WTC11 (cell line): ENCODE data around the gene GALNT3. TPM values are rescaled to one million over a fixed set of nuclear protein-coding genes. Genes with fewer than 3 reads are reported as not detected.
A peak's percentile ranks its signal among the peaks of the same experiment; 100 is the strongest.

Experiments used
- ATAC-seq: fragments of 200-7000 bp; cut with Tn5 transposase; 2 replicates; pipeline ENCODE4 v1.10.0; 2021; ENCODE audit warnings: mild to moderate bottlenecking, moderate library complexity
- Bru-seq: library from RNA; stranded (reverse); fragments of 400-500 nt; gene quantifications from one replicate; lab custom pipeline; 2021; lab: Mats Ljungman, UMichigan
- CTCF ChIA-PET: fragments of 300-600 bp; sonication (Branson Sonifier 250); formaldehyde crosslinking; loops from one replicate; lab custom pipeline; 2021; ENCODE audit warnings: antibody characterized with exemption; lab: Charles Lee
- POLR2A ChIA-PET: fragments of 350-600 bp; sonication (Branson Sonifier 250); formaldehyde crosslinking; loops from one replicate; lab custom pipeline; 2021; ENCODE audit warnings: antibody characterized with exemption; lab: Charles Lee
- DNase-seq: peaks from one replicate; pipeline ENCODE4 v3.0.0; 2021; ENCODE audit warnings: low spot score
- H3K27ac Mint-ChIP-seq: 2 replicates; pipeline ENCODE4 v1.8.0; 2021; ENCODE audit warnings: mixed read lengths
- H3K27me3 Mint-ChIP-seq: 2 replicates; pipeline ENCODE4 v1.8.0; 2021; ENCODE audit warnings: low read depth, mild to moderate bottlenecking, moderate library complexity, mixed read lengths
- H3K36me3 Mint-ChIP-seq: 2 replicates; pipeline ENCODE4 v1.8.0; 2021; ENCODE audit warnings: mixed read lengths
- H3K4me1 Mint-ChIP-seq: 2 replicates; pipeline ENCODE4 v1.8.0; 2022; ENCODE audit warnings: mixed read lengths
- H3K4me3 Mint-ChIP-seq: 2 replicates; pipeline ENCODE4 v1.8.0; 2021; ENCODE audit warnings: mild to moderate bottlenecking, moderate library complexity, mixed read lengths
- H3K9me3 Mint-ChIP-seq: 2 replicates; pipeline ENCODE4 v1.8.0; 2021; ENCODE audit warnings: mixed read lengths
- ATF1 ChIP-seq: sonication (generic); formaldehyde crosslinking; IDR thresholded peaks from 2 replicates; pipeline ENCODE4 v1.8.1; 2023; ENCODE audit warnings: mild to moderate bottlenecking, moderate library complexity, missing genetic modification reagents
- ATF3 ChIP-seq: sonication (generic); formaldehyde crosslinking; conservative IDR thresholded peaks from 2 replicates; pipeline ENCODE4 v1.8.1; 2022; ENCODE audit warnings: mild to moderate bottlenecking, missing genetic modification reagents
- CDX4 ChIP-seq: fragments of 250-450 bp; sonication (Bioruptor Pico); IDR thresholded peaks from 2 replicates; pipeline ENCODE4 v1.9.0; 2021; ENCODE audit warnings: moderate library complexity, mild to moderate bottlenecking, inconsistent platforms, borderline replicate concordance
- CREB1 ChIP-seq: sonication (generic); formaldehyde crosslinking; IDR thresholded peaks from 2 replicates; pipeline ENCODE4 v1.8.0; 2023; ENCODE audit warnings: mild to moderate bottlenecking, missing genetic modification reagents
- EMX1 ChIP-seq: fragments of 250-450 bp; sonication (Bioruptor Pico); IDR thresholded peaks from 2 replicates; pipeline ENCODE4 v1.8.0; 2021; ENCODE audit warnings: mild to moderate bottlenecking
- FOXP1 ChIP-seq: sonication (generic); formaldehyde crosslinking; IDR thresholded peaks from 2 replicates; pipeline ENCODE4 v1.8.0; 2022; ENCODE audit warnings: missing genetic modification reagents, mild to moderate bottlenecking, moderate library complexity, borderline replicate concordance
- FOXP4 ChIP-seq: sonication (generic); formaldehyde crosslinking; IDR thresholded peaks from 2 replicates; pipeline ENCODE4 v1.8.0; 2022; ENCODE audit warnings: mild to moderate bottlenecking, missing genetic modification reagents
- IRF2 ChIP-seq: sonication (generic); formaldehyde crosslinking; IDR thresholded peaks from 2 replicates; pipeline ENCODE4 v1.8.0; 2022; ENCODE audit warnings: low read depth, missing genetic modification reagents, borderline replicate concordance
- JUN ChIP-seq: sonication (generic); formaldehyde crosslinking; IDR thresholded peaks from 2 replicates; pipeline ENCODE4 v1.8.0; 2023; ENCODE audit warnings: mild to moderate bottlenecking, missing genetic modification reagents
- MYBL2 ChIP-seq: sonication (generic); formaldehyde crosslinking; IDR thresholded peaks from 2 replicates; pipeline ENCODE4 v1.8.1; 2023; ENCODE audit warnings: mild to moderate bottlenecking, moderate library complexity, missing genetic modification reagents
- NFE2L1 ChIP-seq: sonication (generic); formaldehyde crosslinking; IDR thresholded peaks from 2 replicates; pipeline ENCODE4 v1.8.1; 2023; ENCODE audit warnings: missing genetic modification reagents
- NR2C2 ChIP-seq: sonication (generic); formaldehyde crosslinking; IDR thresholded peaks from 2 replicates; pipeline ENCODE4 v1.8.0; 2022; ENCODE audit warnings: mild to moderate bottlenecking, missing genetic modification reagents
- NR3C1 ChIP-seq: sonication (generic); formaldehyde crosslinking; conservative IDR thresholded peaks from 2 replicates; pipeline ENCODE4 v1.8.1; 2023; ENCODE audit warnings: low read depth, mild to moderate bottlenecking, missing genetic modification reagents
- OVOL2 ChIP-seq: fragments of 250-450 bp; sonication (Bioruptor Pico); IDR thresholded peaks from 2 replicates; pipeline ENCODE4 v1.9.0; 2021; ENCODE audit warnings: mild to moderate bottlenecking, borderline replicate concordance
- PREB ChIP-seq: sonication (generic); formaldehyde crosslinking; IDR thresholded peaks from 2 replicates; pipeline ENCODE4 v1.8.1; 2022; ENCODE audit warnings: mild to moderate bottlenecking, missing genetic modification reagents, moderate library complexity, borderline replicate concordance
- PRRX2 ChIP-seq: fragments of 250-450 bp; sonication (Bioruptor Pico); IDR thresholded peaks from 2 replicates; pipeline ENCODE4 v1.8.0; 2021; ENCODE audit warnings: mild to moderate bottlenecking
- SMAD3 ChIP-seq: sonication (generic); formaldehyde crosslinking; IDR thresholded peaks from 2 replicates; pipeline ENCODE4 v1.8.0; 2022; ENCODE audit warnings: missing genetic modification reagents, mild to moderate bottlenecking, borderline replicate concordance
- TP53 ChIP-seq: sonication (generic); formaldehyde crosslinking; IDR thresholded peaks from 2 replicates; pipeline ENCODE4 v1.8.1; 2023; ENCODE audit warnings: mild to moderate bottlenecking, missing genetic modification reagents
- USF2 ChIP-seq: sonication (generic); formaldehyde crosslinking; IDR thresholded peaks from 2 replicates; pipeline ENCODE4 v1.8.1; 2023; ENCODE audit warnings: mild to moderate bottlenecking, missing genetic modification reagents, moderate library complexity
- ZBTB43 ChIP-seq: sonication (generic); formaldehyde crosslinking; IDR thresholded peaks from 2 replicates; pipeline ENCODE4 v1.8.1; 2023; ENCODE audit warnings: mild to moderate bottlenecking, missing genetic modification reagents
- ZNF138 ChIP-seq: sonication (generic); formaldehyde crosslinking; conservative IDR thresholded peaks from 2 replicates; pipeline ENCODE4 v1.8.1; 2022; ENCODE audit warnings: mild to moderate bottlenecking, moderate library complexity, missing genetic modification reagents
- ZNF232 ChIP-seq: sonication (generic); formaldehyde crosslinking; IDR thresholded peaks from 2 replicates; pipeline ENCODE4 v1.8.0; 2022; ENCODE audit warnings: mild to moderate bottlenecking, missing genetic modification reagents
- ZNF317 ChIP-seq: sonication (generic); formaldehyde crosslinking; IDR thresholded peaks from 2 replicates; pipeline ENCODE4 v1.8.1; 2023; ENCODE audit warnings: low read depth, mild to moderate bottlenecking, moderate library complexity, missing genetic modification reagents, borderline replicate concordance
- ZNF532 ChIP-seq: fragments of 250-450 bp; sonication (Bioruptor Pico); IDR thresholded peaks from 2 replicates; pipeline ENCODE4 v1.9.0; 2021; ENCODE audit warnings: mild to moderate bottlenecking, borderline replicate concordance
- long read RNA-seq, 3 experiments: library from RNA in 1 of 3; library from capped mRNA in 1 of 3; library from polyadenylated mRNA in 1 of 3; unstranded in 2 of 3; stranded (forward) in 1 of 3; transcript quantifications; one replicate each; pipeline ENCODE4 v2.0.0, GENCODE V29; 2021
- total RNA-seq: library from RNA; stranded (reverse); gene quantifications from 3 replicates; pipeline ENCODE4 v1.2.3, GENCODE V29; 2021

GALNT3 gene
- total RNA-seq (19.4 to 20.6 TPM (median 20.5 TPM) in 3 replicates), Bru-seq, nascent RNA (percentile 95 among the genes with signal in this experiment)
- long read RNA-seq, experiment 1, transcript GALNT3-201 (11 exons, 3,868 nt): major isoform, 73 of 141 reads
- long read RNA-seq, experiment 1, partial matches to known transcripts: 15 of 141 reads
- long read RNA-seq, experiment 1, other reads (novel, unspliced or antisense): 53 of 141 reads
- long read RNA-seq, experiment 2, transcript GALNT3-201 (11 exons, 3,868 nt): major isoform, 9 of 30 reads
- long read RNA-seq, experiment 2, partial matches to known transcripts: 10 of 30 reads
- long read RNA-seq, experiment 2, other reads (novel, unspliced or antisense): 11 of 30 reads
- long read RNA-seq, experiment 3, partial matches to known transcripts: 2 of 6 reads
- long read RNA-seq, experiment 3, other reads (novel, unspliced or antisense): 3 of 6 reads

- DNase-seq (peak; percentile 96), ATAC-seq (peak; percentile 90)
- ChIA-PET CTCF (interaction anchor here (0.7 to 3.9 kb wide), 12 partner anchors 10 to 801 kb away, joined by 3 to 19 read pairs (median 3); partner anchors contain the start of gene SCN1A), POLR2A (interaction anchor here (0.6 to 1.5 kb wide), 7 partner anchors 15 to 325 kb away, joined by 3 read pairs; partner anchors contain the start of gene CSRNP3)
- Mint-ChIP-seq H3K27ac (peak within 1 kb of the TSS; percentile 98), H3K9me3 (no peaks in the 10 kb centered on the region), H3K4me3 (peak within 1 kb of the TSS; percentile 99), H3K36me3 (peaks cover 13% of the 10 kb centered on the region; the same call in 1 of the 2 replicates), H3K27me3 (peaks cover 2% of the 10 kb centered on the region), H3K4me1 (peaks cover 69% of the 10 kb centered on the region)
- no peak; the same call in 1 of the 2 replicates for TF ChIP-seq ATF1
- no peak for TF ChIP-seq PREB (CRISPR knock-in tag)
- TF ChIP-seq EMX1 (CRISPR knock-in tag): no peak
- no peak for TF ChIP-seq OVOL2 (CRISPR knock-in tag)
- TF ChIP-seq FOXP4 (CRISPR knock-in tag): peak; percentile 91
- no peak for TF ChIP-seq IRF2 (CRISPR knock-in tag)
- peak; percentile 94 for TF ChIP-seq ZBTB43 (CRISPR knock-in tag)
- no peak for TF ChIP-seq CDX4 (CRISPR knock-in tag)
- peak; percentile 80 for TF ChIP-seq MYBL2
- TF ChIP-seq SMAD3 (CRISPR knock-in tag): peak; percentile 94; the same call in 1 of the 2 replicates
- peak; percentile 92 for TF ChIP-seq FOXP1
- no peak; the same call in 1 of the 2 replicates for TF ChIP-seq ATF3 (CRISPR knock-in tag)
- no peak for TF ChIP-seq NR2C2 (CRISPR knock-in tag)
- no peak for TF ChIP-seq ZNF532 (CRISPR knock-in tag)
- peak; percentile 81; the same call in 1 of the 2 replicates for TF ChIP-seq ZNF138
- 0 out of 2 replicates have a peak, but pooled peaks have one; percentile 21 for TF ChIP-seq USF2 (CRISPR knock-in tag)
- TF ChIP-seq PRRX2 (CRISPR knock-in tag): no peak
- peak; percentile 83; the same call in 1 of the 2 replicates for TF ChIP-seq NFE2L1 (CRISPR knock-in tag)
- no peak; the same call in 1 of the 2 replicates for TF ChIP-seq CREB1 (CRISPR knock-in tag)
- no peak for TF ChIP-seq TP53 (CRISPR knock-in tag)
- no peak for TF ChIP-seq NR3C1
- peak; percentile 52; the same call in 1 of the 2 replicates for TF ChIP-seq ZNF317 (CRISPR knock-in tag)
- TF ChIP-seq JUN (CRISPR knock-in tag): no peak; the same call in 1 of the 2 replicates
- TF ChIP-seq ZNF232 (CRISPR knock-in tag): peak; percentile 92
Observed at GRCh38 chr2:165793779-165794535, at the start of gene GALNT3. GALNT3 (minus strand) TSS chr2:165794247; CDS start chr2:165770700, 23,547 bp downstream.
